Stimulated activated CD4-positive, alpha-beta T cell treated with anti-CD3 and anti-CD28 coated beads, Interleukin-4, amount 100 ng/mL, for 48 hours (primary cell): Measurements from ENCODE around the gene KCTD6.

Source experiments
- DNase-seq, 2 donors: peaks; one replicate each; pipeline ENCODE4 v3.0.0-alpha.2; 2020; ENCODE audit warnings: low read depth in 2 of 2

Gene KCTD6

DNA sequence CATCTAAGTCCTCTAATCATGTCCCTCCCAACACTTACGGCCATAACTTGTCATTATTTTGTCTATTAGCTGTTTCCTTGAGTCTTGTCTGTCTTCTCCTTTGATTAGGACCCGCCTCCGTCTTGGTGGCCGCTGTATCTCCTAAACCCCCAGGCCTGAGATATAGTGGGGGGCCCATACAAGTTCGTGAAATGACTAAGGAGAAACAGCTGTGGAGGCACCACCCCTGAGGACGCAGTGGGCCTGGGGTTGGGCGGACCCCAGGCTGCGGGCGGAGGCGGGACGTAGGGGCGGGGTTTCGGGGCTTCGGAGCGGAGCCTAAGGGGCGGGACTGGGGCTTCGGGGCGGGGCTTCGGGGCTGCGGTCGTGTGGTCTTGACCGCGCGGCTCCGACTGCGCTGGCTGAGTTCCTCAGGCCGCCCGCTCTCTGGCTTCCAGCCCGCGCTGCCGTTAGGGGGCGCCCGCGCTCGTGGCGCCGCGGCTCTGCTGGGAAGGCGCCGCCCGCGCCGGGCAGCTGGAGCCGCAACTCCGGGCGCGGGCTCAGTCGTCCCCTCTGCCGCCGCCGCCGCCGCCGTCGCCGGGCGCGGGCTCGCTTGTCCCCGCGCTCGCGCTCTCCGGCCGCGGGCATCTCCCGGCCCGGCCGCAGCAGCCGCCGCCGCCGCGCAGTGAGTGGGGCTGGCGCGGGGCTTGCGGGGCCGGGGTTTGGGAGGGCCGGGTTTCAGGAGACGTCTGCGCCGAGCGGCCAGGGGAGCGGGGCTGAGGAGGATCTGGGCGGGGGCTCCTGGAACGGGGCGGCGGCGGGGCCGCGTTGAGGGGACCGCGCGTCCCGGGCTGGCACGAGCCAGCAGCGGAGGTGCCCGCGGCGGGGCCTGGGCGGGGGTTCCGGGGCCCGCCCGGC is at the start of gene KCTD6:
TSS of gene KCTD6 (plus strand) at position 591 of the 897 bp plus-strand sequence. CDS start 6,660 bp downstream, outside the sequence.
- peak; percentile 77 to 80 for DNase-seq

DNA sequence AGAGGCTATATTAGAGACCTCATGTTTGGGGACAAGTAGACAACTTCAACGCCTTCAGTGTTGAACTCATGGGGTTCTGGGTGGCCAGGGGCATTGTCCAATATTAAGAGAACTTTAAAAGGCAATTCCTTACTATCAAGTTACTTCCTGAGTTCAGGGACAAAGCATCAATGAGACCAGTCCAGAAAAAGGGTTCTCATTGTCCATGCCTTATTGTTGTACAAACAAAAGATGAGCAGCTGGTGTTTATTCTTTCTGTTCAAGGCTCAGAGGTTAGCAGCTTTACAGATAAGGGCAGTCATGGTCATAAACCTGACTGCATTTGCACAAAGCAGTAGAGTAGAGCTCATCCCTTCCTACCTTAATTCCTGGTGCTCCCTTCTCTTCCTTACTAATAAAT is 39.7 kb upstream of the KCTD6 start:
- DNase-seq: no peak

DNA sequence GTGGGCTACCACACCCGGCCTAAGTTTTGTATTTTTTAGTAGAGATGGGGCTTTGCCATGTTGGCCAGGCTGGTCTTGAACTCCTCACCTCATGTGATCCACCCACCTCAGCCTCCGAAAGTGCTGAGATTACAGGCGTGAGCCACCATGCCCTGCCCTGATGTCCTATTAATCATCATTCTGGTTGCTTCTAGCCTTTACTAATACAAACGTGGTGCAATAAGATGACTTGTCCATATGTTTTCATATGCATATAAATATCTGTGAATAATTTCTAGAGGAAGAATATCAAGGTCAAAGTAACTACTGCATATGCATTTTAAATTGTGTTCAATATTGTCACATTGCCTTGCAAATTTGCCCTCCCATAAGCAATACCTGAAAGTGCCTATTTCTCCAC is 32.7 kb upstream of the KCTD6 start:
- DNase-seq: no peak

DNA sequence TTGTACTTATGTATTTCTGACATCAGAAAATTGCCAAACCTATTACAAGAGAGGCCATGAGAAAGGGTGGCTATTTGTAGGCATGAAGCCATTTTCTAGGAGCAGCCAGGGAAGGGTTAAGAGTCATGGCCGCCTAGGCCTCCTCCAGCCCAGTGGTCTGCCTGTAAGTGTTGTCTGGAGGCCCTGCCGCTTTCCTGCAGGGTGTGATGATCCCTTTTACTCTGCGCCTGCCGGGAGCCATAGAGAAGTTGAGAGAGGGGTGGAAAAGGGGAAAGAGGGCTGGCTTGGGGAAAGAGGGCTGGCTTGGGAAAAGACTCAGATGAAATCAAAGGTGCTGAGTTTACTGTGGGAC is 29.1 kb upstream of the KCTD6 start:
- DNase-seq: no peak

DNA sequence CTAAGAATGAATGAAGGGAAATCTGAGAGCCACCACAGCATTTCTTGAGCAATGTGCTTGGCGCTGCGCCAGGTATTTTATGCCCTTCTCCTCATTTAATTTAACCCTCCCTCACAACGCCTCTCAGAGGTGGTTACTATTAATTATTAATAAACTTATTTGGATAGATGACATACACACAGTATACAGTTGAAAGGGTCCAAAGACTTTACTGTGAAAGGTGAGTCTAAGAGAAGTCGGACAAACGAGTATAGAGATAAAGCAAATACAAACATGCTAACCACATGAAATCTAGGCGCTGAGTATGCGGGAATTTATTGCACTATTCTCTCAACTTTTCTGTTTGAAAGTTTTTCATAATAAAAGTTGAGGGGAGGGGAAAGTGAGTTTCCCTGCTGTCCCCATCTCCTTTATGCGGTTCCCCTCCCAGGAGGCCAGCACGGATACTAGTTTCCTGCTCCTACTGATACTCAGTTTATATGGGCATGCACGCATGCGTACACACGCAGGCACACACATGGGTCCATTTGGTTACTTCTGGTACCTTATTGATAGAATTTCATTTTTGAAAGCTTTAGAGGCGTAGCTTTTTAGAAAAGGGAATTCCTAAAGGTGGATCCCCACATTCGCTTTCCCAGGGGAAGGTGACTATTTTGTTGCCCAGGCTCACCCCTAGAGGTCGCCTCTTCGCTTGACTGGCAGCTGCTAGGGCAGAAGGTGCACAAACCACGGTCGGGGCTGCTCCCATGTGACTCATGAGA is 28.5 kb upstream of the KCTD6 start:
- DNase-seq: peak; percentile 64 to 78

DNA sequence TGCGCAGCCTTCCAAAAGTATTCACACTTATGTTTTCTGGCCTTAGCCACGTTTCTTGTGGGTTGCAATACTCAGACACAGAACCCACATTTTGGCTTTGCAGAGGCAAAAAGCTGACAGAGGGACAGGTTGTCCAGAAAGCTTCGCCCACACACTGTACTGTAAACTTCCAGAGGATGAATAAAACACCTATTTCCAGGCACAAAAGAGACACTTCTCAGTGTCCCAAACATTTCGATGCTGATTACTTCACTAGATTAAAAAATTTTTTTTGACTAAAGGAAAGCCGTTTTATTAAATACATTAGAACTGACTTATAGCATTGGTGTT is 28.0 kb upstream of the KCTD6 start:
- no peak for DNase-seq

DNA sequence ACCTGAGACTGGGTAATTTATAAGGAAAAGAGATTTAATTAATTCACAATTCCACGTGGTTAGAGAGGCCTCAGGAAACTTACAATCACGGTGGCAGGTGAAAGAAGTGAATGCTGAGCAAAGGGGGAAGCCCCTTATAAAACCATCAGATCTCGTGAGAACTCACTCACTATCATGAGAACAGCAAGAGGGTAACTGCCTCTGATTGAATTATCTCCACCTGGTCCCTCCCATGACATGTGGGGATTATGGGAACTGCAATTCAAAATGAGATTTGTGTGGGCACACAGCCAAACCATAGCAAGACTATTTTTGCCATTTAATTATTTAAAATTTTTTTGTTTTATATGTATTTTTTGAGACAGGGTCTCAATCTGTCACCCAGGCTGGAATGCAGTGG is 27.0 kb upstream of the KCTD6 start:
- peak in 1 of 2 donors; percentile 9 for DNase-seq

DNA sequence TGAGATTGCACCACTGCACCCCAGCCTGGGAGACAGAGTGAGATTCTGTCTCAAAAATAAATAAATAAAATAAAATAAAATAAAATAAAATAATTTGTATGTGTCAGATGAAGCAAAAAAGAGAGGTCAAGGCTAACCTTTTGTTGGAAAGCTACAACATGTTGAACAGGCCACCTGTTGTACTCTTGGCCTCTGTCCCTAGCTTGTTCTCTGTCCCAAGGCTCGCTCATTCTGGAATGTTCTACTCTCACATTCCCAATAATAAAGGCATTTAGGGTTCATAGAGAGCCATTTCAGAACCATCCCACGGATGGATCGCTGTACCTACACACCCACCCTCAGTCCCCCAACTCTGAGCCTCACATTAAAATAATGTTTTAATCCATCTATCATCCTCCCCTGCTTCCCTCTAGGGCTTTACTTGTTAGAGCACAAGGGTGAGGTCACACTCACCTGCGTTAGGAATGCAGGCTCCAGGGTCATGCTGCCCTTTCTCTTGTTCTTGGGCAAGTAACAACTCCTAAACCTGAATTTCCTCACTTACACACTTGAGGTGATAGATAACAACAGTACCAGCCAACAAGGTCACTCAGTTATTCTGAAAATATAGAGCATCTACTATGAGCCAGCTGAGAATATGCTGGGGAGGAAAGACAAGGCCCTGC is 24.9 kb upstream of the KCTD6 start:
- DNase-seq: no peak

DNA sequence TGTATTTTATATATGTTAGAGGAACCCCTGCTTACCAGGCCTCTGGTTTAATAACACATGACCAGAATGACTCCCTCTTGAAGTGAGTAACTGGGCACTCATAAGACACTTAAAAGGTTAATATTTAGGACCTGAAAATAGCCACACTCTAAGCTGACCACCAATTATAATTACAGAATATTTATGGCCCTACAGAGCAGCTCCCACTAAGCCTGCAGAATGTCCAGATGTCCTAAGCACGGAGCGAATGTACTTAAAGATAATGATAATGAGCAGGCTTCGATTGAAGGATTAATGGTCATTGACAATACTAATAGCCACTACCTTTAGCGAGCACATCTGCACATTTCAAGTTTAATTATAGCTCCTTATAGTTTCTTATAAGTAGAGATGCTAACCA is 22.8 kb upstream of the KCTD6 start:
- DNase-seq: no peak

DNA sequence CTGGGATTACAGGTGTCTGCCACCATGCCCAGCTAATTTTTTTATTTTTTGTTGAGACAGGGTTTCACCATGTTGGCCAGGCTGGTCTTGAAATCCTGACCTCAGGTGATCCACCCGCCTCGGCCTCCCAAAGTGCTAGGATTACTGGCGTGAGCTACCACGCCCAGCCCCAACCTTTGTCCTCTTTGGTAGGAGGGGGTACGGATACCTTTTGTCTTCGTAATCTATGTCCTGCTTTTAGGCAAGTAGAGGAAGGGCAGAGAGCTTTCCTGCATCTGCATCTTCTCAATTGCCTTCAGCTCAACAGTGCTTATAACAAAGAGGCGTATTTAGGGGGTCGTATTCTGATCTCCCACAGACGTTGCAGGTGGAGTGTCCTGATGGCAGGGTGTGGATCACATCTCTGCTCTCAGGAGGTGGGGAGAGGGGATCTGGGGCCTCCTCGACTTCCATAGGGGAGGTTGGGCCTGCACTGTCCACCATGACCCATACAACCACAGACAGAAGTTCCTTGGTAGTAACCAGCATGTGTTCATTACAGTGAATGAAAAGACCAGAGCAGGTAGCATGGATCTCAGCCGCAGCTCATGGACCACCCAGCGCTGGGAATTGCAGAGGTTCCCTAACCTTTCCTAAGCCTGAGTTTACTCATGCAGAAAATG is 21.4 kb upstream of the KCTD6 start:
- no peak for DNase-seq

DNA sequence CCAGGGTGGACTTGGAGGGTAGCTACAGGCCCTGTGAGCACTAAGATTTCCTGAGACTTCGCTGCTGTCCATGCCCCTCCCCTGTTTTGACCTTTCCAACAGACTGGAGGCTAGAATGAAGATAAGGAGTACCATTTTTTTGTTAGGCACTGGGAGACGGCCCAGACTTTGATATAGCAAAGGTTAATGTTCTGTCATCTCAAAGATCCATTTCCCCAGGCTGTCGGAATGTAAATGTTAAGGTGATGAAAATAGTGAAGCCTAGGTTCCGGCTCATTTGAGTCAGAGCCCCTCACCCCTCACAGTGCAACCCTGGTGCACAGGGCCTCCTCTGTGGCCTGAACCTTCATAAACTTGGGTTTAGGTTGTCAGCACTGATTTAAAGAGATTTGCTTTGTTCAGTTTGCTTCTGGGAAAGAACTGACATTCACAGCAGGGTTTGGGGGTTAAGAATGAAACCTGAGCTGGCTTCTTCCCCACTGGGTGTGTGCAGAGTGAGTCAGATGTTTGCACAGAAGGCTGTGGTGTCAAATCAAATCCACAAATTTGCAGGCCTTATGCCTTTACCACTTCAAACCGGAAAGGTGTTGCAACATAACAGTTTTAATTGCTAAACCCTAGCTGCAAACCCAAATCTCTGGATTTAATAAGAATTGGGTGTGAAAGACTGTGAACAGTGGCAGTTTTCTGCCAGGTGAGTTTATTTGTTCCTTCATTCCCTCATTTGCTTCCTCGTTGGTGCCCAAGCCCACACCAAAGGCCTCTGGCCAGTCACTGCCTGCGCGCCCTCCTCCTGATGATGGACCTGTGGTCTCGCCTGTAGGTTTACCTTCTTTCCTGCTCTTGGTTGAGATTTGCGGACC is 20.6 kb upstream of the KCTD6 start:
- peak in 1 of 2 donors; percentile 41 for DNase-seq

DNA sequence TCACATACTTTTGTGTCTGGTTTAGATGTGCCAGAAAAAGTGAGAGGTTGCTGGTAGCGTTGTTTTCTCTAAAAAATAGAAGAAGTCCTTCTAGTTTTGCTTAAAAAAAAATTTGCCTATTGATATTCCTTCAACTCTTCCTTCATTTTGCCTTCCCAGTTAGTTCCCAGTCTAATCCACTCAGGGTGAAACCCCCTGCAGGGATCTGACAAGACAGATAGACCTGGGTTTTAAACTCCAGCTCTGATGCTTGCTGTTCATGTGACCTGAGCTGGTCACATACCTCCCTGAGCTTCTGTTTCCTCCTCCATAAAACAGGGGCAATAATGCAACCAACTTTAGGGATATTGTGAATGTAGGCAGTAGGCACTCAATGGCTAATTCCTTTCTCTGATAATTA is 18.6 kb upstream of the KCTD6 start:
- no peak for DNase-seq

DNA sequence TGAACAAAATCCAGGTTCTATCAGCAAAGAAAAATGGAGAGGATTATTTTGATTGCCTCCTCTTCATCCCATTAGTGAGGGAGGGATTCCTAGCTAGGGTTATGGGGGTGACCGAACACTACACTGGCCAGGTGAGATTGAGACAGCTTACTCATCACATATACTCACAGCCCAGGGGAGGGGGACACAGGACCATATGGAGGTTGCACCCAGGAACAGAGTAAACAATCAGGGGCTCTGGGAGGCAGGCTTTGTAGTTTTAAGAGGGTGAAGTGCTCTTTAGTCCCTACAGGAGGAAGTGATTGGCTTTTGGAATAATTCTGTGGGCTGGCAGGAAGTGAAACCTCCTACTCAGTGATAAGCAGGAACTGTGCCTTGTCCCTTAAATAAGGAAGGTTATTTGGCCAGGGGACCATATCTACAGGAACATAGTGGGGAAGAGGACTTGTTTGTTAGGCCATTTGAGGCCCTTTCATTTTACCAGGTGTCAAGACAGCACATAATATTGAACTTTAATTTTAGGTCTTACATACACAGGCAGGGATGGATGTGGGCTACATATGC is 17.5 kb upstream of the KCTD6 start:
- DNase-seq: no peak

DNA sequence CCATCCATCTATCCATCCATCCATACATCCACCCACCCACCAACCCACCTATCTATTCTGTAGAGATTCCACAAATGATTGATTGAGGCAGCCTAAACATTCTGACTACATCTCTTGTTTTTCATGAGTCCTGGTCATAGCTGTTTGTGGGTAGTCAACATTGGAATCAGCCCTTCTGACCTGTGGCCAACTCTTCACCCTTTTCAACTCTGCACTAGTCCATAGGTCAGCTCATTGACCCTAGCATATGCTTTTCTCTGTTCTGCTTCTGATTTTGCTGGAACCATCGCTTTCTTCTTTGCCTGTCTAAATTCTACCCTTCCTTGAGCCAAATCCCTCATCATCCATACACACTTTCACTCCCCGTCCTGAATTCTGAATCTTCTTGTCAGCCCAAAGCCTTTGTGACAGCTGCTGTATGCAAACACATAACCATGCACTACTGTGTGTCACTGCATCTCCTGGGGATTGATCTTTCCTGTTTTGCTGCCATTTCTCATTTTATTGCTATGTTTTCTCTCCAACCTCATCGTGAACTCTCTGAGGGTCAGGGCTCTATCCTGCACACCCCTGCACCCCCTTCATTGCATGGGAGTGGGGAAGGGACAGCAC is 16.8 kb upstream of the KCTD6 start:
- DNase-seq: no peak

DNA sequence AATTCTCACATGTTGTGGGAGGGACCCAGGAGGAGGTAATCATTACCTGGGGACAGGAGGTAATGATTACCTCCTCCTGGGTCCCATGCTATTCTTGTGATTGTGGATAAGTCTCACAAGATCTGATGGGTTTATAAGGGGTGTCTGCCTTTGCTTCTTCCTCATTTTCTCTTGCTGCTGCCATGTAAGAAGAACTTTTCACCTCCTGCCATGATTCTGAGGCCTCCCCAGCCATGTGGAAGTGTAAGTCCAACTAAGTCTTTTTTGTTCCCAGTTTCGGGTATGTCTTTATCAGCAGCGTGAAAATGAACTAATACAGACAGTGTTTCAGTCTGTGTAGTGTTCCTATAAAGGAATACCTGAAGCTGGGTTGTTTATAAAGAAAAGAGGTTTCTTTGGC is 13.1 kb upstream of the KCTD6 start:
- no peak for DNase-seq

DNA sequence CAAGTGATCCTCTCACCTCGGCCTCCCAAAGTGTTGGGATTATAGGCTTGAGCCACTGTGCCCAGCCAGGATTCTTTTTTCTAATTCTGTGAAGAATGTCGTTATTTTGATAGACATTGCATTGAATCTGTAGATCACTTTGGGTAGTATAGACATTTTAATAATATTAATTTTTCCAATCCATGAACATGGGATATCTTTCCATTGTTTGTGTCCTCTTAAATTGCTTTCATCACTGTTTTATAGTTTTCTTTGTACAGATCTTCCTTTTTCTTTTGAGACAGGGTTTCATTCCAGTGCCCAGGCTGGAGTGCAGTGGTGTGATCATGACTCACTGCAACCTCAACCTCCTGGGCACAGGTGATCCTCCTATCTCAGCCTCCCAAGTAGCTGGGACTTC is 11.6 kb upstream of the KCTD6 start:
- DNase-seq: no peak

DNA sequence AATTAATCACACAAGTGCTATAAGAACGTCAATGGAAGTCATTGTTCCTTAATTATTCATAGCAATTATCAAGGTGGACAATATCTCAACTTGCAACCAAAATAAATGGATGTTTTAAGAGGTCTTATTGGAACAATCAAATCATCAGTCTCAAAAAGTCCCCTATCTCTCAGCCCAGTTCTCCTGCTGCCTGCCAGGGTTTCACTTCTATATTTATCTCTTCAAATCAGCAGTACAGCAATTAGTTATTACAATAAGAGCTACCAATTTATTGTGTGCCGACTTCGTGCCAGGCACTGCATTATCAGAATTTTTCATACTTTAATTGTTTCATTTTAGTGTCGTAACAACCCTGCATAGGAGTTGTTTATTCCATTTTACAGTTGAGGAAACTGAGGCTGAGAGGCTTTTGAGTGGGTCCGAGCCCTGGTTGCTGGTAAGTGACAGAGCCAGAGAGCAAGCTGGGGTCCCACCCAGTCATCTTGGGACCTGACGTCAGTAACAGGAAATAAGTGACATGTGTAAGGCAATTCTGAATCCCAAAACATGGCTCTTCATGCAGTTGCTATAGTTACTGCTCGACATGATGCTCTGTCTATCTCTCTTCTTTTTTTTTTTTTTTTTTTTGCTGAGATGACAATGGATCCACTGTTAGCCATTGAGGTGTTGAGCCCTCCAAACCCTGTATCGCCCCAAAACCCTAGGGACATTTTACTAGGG is 8.8 kb upstream of the KCTD6 start:
- DNase-seq: no peak

DNA sequence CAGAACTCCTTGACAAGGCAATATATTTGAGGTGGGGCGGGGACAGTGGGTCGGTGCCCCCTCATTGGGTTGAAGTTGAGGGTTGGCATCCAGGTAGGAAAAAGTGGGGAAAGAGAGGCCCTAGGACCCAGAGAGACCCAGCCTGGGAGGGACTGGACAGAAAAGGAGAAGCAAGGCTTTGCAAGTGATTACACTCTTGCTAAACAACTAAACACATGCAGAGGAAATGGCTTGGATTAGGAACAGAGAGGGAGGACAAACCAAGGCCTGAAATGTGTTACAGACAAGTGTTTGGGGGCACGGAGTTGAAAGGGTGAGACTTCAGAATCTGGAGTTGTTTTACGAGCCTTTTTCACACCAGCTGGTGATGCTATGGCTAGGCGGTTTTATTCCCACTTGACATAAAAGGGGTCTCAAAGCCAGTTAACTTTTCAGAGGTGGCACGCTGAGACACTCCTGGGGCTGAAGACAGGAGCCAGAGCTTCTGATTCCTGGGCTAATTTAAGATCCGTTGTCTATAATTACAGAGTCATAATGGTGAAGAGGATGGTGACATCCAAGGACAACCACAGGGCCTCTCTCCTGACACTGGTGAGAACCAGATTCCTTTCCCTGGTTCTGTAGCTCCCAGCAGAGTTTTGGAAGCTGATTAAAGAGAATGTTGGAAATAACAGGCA is 7.7 kb upstream of the KCTD6 start:
- no peak for DNase-seq

DNA sequence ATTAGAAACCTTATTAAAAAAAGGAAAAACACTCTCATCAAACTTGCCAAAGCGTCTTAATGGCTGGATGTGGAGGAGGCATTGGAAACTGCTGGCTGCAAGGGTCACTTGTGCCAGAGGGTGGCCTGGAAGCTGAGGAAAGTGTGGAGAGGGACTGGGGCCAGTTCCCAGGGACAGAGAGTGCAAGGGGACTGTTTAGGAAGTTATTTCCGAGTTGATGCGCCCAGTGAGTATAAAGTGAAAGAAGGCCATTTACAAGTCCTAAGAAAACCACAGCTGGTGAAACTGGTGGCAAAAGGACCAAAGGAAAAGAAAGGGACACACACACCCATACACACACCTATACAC is 7.2 kb upstream of the KCTD6 start:
- no peak for DNase-seq
